Activated CD4-positive, alpha-beta T cell treated with anti-CD3 and anti-CD28 coated beads, Interleukin-2, amount 10 ng/mL, durations not matched to agents 24 days and 14 days (primary cell): Measurements from ENCODE around the gene ATG4B. TPM values are rescaled to one million over a fixed set of nuclear protein-coding genes. Genes with fewer than 3 reads are reported as not detected.

ENCODE experiments used
- DNase-seq: peaks from one replicate; pipeline ENCODE4 v3.0.0; 2022
- H3K27ac Mint-ChIP-seq: one replicate; pipeline ENCODE4 v1.8.0; 2022; ENCODE audit warnings: mild to moderate bottlenecking, mixed read lengths
- H3K27me3 Mint-ChIP-seq: one replicate; pipeline ENCODE4 v1.8.0; 2022; ENCODE audit warnings: mixed read lengths
- H3K36me3 Mint-ChIP-seq: one replicate; pipeline ENCODE4 v1.8.0; 2022; ENCODE audit warnings: low read depth, mild to moderate bottlenecking, mixed read lengths
- H3K4me1 Mint-ChIP-seq: one replicate; pipeline ENCODE4 v1.8.0; 2021; ENCODE audit warnings: mixed read lengths
- H3K4me3 Mint-ChIP-seq: one replicate; pipeline ENCODE4 v1.8.0; 2022; ENCODE audit warnings: mild to moderate bottlenecking, moderate library complexity, mixed read lengths
- H3K9me3 Mint-ChIP-seq: one replicate; pipeline ENCODE4 v1.8.0; 2021; ENCODE audit warnings: mixed read lengths
- intact Hi-C: fragments of 100-400 bp; cut with micrococcal nuclease; formaldehyde crosslinking; loops from one replicate; pipeline ENCODE4 v1.15.1; 2023
- total RNA-seq: library from RNA; stranded (reverse); gene quantifications from 2 replicates; pipeline ENCODE4 v1.2.3, GENCODE V29; 2022

ATG4B gene
- total RNA-seq, 1 donor from 2014 or later, result 109 TPM

DNA sequence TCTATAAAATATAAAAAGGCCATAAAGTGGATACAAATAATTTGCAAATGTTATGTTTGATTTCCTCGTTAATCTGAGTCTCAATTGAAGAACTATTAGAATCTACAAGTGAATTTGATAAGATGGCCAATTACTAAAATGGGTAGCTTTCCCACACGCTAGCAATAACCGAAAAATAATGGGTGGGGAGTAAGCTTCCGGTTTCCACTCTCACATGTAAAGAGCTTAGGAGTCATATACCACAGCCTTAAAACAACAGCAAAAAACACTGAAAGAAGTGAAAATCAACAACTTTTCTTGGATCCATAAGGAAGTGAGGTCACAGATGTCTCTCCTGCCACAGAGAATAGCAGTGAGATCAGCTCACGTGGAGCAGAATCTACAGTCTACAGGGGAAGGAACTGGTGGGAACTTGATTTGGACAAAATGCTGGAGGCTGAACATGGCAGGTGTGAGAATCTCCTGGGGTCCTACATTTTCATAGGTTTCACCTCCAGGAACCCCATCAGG lies 19.1 kb upstream of the ATG4B start:
- intact Hi-C loops, result loop anchor here (5.0 to 10.0 kb wide), 3 partner anchors 114 to 301 kb away; partner anchors contain the start of genes HDLBP, SEPTIN2 and STK25
- H3K27ac Mint-ChIP-seq, result peak overlapping the region; percentile 86
- no peaks in the 10 kb centered on the region for H3K27me3 Mint-ChIP-seq
- no peak for DNase-seq
- peaks cover 11% of the 10 kb centered on the region for H3K9me3 Mint-ChIP-seq
- H3K4me1 Mint-ChIP-seq, result peaks cover 36% of the 10 kb centered on the region
- H3K4me3 Mint-ChIP-seq, result peak overlapping the region; percentile 86
- peaks cover 35% of the 10 kb centered on the region for H3K36me3 Mint-ChIP-seq

DNA sequence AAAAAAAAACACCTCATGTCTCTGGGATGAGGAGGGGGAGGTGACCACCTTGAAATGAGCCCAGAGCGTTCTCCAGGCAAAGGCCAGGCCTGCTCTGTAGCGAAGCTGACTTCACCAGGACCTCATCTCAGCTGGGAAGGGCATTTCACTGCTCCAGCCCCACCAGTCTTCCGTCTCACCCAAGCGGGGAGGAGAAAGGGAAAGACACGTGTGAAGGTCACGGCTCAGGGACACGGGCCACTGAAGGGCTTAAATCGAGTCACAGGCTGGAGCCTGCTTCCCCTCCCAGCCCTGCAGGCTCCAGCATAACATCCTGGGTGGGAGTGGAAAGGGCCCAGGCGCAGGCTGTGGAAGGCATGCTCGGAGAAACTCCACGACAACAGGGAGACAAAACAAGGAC lies 18.7 kb upstream of the ATG4B start:
- Mint-ChIP-seq H3K36me3 (peaks cover 38% of the 10 kb centered on the region), H3K27ac (peak overlapping the region; percentile 89), H3K4me1 (peaks cover 36% of the 10 kb centered on the region), H3K4me3 (no peak overlapping the region), H3K27me3 (no peaks in the 10 kb centered on the region), H3K9me3 (peaks cover 11% of the 10 kb centered on the region)
- no peak for DNase-seq
- intact Hi-C loops, result loop anchor here (5.0 to 10.0 kb wide), 3 partner anchors 114 to 302 kb away; partner anchors contain the start of genes HDLBP, SEPTIN2 and STK25

DNA sequence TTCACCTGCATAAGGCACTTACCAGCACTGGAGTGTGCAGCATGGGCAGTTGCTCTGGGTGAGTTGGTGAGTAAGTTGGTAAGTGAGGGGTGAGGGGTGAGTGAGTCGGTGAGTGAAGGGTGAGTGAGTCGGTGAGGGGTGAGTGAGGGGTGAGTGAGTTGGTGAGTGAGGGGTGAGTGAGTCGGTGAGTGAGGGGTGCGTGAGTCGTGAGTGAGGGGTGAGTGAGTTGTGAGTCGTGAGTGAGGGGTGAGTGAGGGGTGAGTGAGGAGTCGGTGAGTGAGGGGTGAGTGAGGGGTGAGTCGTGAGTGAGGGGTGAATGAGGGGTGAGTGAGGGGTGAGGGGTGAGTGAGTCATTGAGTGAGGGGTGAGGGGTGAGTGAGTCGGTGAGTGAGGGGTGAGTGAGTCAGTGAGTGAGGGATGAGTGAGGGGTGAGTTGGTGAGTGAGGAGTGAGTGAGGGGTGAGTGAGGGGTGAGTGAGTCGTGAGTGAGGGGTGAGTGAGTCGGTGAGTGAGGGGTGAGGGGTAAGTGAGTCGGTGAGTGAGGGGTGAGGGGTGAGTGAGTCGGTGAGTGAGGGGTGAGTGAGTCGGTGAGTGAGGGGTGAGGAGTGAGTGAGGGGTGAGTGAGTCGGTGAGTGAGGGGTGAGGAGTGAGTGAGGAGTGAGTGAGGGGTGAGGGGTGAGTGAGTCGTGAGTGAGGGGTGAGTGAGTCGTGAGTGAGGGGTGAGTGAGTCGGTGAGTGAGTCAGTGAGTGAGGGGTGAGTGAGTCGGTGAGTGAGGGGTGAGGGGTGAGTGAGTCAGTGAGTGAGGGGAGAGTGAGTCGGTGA lies 17.7 kb upstream of the ATG4B start:
- DNase-seq, result no peak
- intact Hi-C loops, result loop anchor here (5.0 to 10.0 kb wide), 3 partner anchors 115 to 303 kb away; partner anchors contain the start of genes HDLBP, SEPTIN2 and STK25
- Mint-ChIP-seq H3K4me3 (peak overlapping the region; percentile 7), H3K27me3 (no peaks in the 10 kb centered on the region), H3K36me3 (peaks cover 40% of the 10 kb centered on the region), H3K4me1 (peaks cover 36% of the 10 kb centered on the region), H3K9me3 (peaks cover 11% of the 10 kb centered on the region), H3K27ac (peak overlapping the region; percentile 89)

DNA sequence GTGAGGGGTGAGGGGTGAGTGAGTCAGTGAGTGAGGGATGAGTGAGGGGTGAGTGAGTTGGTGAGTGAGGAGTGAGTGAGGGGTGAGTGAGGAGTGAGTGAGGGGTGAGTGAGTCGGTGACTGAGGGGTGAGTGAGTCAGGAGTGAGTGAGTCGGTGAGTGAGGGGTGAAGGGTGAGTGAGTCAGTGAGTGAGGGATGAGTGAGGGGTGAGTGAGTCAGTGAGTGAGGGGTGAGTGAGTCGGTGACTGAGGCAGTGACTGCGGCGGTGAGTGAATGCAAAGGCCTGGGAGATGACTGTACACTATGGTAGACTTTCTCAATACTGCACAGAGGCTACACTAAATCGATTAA lies 17.1 kb upstream of the ATG4B start:
- Mint-ChIP-seq H3K36me3 (peaks cover 40% of the 10 kb centered on the region), H3K4me1 (peaks cover 36% of the 10 kb centered on the region), H3K27me3 (no peaks in the 10 kb centered on the region), H3K27ac (peak overlapping the region; percentile 89), H3K9me3 (peaks cover 11% of the 10 kb centered on the region), H3K4me3 (no peak overlapping the region)
- peak; percentile 71 for DNase-seq
- intact Hi-C loops, result no loop called here

DNA sequence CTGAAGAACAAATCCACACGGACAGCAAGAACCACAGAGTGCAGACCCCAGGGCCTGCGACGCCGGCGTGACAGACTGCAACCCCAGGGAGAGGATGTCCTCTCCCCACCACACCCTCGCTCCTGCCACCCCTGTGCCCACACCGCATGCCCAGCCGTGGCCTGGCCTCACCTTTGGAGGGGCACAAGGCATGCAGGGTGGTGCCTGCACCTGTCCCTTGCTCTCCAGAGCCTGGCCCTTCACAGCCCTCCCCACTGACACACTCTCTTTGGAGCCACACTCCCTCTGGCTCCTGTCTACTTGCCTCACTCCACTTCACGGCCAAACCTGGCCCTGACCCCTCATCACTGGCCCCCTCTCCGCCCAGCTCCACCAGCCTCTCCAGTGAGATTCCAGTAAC lies 9.8 kb upstream of the ATG4B start:
- peaks cover 35% of the 10 kb centered on the region for H3K36me3 Mint-ChIP-seq
- H3K4me3 Mint-ChIP-seq, result no peak overlapping the region
- H3K27ac Mint-ChIP-seq, result peak overlapping the region; percentile 25
- H3K9me3 Mint-ChIP-seq, result no peaks in the 10 kb centered on the region
- no peak for DNase-seq
- peaks cover 12% of the 10 kb centered on the region for H3K4me1 Mint-ChIP-seq
- H3K27me3 Mint-ChIP-seq, result no peaks in the 10 kb centered on the region
- intact Hi-C loops, result no loop called here

DNA sequence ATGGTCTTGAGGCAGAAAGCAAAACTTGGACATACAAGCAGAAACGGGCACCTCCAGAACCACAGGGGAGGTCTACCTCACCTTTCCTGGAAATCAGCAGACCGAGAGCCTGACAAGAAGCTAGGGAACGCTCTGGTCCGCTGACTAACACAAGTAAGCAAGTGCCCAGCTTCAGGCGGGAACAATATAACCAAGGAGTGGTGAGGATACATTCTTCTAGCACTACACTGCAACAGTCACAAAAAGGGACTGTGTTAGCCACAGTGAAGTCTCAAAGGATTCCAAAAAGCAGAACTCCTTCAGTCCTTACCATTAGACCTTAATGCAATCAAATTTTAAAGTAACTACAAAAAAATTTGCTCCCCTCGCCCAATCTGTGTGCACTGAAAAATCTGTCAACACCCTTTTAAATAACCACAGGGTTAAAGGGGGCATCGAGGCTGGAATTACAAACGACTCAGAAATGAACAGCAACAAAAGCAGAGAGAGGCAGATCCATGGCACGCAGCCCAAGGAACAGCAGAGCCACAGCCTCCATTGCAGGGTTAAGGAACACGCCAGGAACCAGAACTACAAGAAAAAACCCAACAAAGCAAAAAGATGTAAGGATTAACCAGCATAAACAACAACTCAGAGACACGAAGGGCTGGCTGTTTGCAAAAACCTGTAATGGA lies 7.6 kb upstream of the ATG4B start:
- Mint-ChIP-seq H3K27ac (no peak overlapping the region), H3K27me3 (no peaks in the 10 kb centered on the region), H3K36me3 (peaks cover 42% of the 10 kb centered on the region), H3K4me3 (no peak overlapping the region), H3K9me3 (no peaks in the 10 kb centered on the region), H3K4me1 (peaks cover 15% of the 10 kb centered on the region)
- intact Hi-C loops, result no loop called here
- DNase-seq, result no peak

DNA sequence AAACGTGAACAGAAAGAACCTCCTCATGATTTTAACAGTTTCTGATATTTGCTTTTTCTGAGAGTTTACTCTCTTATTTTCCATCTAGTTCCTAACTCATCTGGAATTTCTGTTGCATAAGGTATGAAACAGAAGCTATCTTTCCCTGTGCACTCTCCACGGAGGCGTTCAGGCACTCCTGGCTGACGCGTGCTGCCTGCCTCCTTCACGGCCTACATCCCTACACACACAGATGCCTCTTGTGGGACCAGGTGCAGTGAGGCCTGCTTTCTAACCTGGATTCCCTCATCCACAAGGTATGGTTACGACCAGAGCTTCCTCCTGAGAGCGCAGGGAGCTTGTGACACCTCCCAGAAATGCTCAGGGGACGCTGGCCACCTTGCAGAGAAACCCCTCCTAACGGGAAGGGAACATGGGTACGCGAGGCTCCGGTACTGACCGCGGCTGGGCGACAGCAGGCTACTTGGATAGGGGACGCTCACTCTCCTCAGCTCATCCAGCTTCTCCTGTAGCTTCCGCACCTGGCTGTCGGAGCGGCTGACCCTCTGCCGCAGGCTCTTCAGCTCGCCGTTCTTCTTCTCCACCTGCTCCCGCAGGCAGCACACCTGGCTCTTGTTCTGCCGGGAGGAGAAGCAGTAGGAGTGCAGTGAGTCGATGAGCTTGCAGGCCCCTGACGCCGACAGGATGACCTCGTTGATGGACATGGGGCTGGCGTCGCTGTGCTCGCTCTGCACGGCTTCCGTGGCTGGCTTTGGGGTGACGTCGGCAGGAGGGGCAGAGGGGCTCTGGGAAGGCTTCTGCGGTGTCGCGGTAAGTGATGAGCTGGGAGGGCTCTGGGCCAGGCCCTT lies 4.8 kb upstream of the ATG4B start:
- no peak for DNase-seq
- Mint-ChIP-seq H3K4me1 (peaks cover 16% of the 10 kb centered on the region), H3K27me3 (no peaks in the 10 kb centered on the region), H3K4me3 (no peak overlapping the region), H3K36me3 (peaks cover 43% of the 10 kb centered on the region), H3K9me3 (no peaks in the 10 kb centered on the region), H3K27ac (no peak overlapping the region)
- intact Hi-C loops, result no loop called here

DNA sequence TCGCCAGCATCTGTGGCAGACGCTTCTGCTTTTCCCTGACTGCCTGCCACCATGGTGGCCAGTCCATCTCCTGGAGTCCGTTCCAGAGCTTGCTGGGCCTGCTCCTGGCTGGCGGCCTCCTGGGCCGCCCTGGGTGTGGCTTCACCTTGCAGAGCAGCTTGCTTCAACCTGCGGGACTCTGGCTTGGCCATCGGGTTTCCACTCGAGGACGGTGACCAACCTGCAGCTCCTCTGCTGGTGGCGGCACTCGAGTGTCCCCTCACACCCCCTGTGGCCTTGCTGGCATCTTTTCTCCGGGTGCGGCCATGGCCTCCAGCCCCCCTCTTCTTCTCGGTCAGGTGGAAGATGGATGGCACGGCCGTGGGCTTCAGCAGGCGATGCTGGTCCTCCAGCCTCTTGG lies 3.9 kb upstream of the ATG4B start:
- DNase-seq, result no peak
- intact Hi-C loops, result no loop called here
- H3K27me3 Mint-ChIP-seq, result no peaks in the 10 kb centered on the region
- H3K36me3 Mint-ChIP-seq, result peaks cover 38% of the 10 kb centered on the region
- no peak overlapping the region for H3K27ac Mint-ChIP-seq
- H3K9me3 Mint-ChIP-seq, result no peaks in the 10 kb centered on the region
- no peak overlapping the region for H3K4me3 Mint-ChIP-seq
- H3K4me1 Mint-ChIP-seq, result peaks cover 15% of the 10 kb centered on the region

DNA sequence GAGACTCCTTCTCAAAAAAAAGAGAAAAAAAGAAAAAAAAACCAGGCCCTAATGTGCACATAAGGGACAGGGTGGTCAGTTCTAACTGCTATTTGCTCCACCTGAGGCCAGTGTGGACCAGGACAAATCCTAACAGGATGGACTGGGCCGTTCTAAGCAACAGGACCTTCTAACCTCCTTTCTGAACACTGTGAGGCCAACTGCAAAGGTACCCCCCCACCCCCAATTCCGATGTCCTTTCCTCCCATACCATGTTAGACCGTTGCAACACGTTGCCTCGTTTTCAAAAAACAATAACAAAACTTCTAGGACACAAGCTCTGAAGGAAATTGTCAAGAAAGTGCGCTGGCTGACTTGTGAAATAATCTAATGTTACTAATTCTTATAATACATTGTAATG lies 1.7 kb upstream of the ATG4B start:
- H3K36me3 Mint-ChIP-seq, result peaks cover 49% of the 10 kb centered on the region
- DNase-seq, result no peak
- intact Hi-C loops, result loop anchor here (5.0 kb wide), 1 partner anchor 533 kb away; the partner anchor contains the start of gene MTERF4
- H3K4me3 Mint-ChIP-seq, result peak overlapping the region; percentile 77
- peak overlapping the region; percentile 78 for H3K27ac Mint-ChIP-seq
- peaks cover 3% of the 10 kb centered on the region for H3K9me3 Mint-ChIP-seq
- H3K27me3 Mint-ChIP-seq, result no peaks in the 10 kb centered on the region
- peaks cover 31% of the 10 kb centered on the region for H3K4me1 Mint-ChIP-seq

DNA sequence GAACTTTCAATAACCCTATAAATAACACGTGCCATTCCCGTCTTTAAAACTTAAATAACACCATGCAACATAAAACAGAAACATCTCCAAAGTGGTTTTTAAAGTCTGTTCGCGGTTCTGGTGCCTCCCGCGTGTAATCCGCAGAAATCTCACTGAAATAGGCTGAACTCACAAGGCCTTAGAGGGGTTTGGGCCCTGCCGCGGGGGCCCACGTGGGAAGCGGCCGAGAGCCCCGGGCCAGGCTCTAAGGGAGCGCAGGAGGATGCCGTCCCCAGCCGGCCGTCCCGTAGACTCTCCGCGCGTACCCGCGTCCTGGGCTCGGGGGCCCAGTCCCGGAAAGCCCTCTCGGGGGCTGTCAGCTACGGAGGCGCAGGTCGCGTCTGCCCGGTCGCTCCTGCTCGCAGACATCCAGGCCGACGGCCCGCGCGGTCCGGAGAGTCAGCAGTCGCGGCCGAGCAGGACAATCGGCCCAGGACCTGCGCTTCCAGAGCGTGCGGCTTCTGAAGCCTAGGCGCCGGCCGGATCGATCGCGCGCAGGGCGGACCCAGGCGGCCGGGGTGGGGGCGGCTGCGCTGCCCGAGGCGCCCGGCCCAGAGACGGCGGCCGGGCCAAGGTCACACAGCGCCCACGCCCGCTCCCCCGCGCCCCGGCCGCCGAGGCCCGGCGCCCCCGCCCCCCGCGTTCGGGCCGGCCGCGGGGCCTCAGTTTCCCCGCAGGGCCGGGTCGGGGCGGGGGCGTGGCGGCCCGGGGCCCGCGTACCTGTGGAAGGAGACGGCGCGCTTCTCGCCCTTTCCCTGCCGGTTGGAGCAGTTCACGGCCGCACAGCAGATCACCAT lies 1.1 kb upstream of the ATG4B start:
- H3K27ac Mint-ChIP-seq, result peak overlapping the region; percentile 78
- no peaks in the 10 kb centered on the region for H3K27me3 Mint-ChIP-seq
- peaks cover 50% of the 10 kb centered on the region for H3K36me3 Mint-ChIP-seq
- intact Hi-C loops, result loop anchor here (1.0 to 5.0 kb wide), 6 partner anchors 50 to 534 kb away; partner anchors contain the start of genes D2HGDH, DTYMK, HDLBP and MTERF4
- H3K4me1 Mint-ChIP-seq, result peaks cover 36% of the 10 kb centered on the region
- H3K9me3 Mint-ChIP-seq, result peaks cover 3% of the 10 kb centered on the region
- peak overlapping the region; percentile 77 for H3K4me3 Mint-ChIP-seq
- peak; percentile 81 for DNase-seq

DNA sequence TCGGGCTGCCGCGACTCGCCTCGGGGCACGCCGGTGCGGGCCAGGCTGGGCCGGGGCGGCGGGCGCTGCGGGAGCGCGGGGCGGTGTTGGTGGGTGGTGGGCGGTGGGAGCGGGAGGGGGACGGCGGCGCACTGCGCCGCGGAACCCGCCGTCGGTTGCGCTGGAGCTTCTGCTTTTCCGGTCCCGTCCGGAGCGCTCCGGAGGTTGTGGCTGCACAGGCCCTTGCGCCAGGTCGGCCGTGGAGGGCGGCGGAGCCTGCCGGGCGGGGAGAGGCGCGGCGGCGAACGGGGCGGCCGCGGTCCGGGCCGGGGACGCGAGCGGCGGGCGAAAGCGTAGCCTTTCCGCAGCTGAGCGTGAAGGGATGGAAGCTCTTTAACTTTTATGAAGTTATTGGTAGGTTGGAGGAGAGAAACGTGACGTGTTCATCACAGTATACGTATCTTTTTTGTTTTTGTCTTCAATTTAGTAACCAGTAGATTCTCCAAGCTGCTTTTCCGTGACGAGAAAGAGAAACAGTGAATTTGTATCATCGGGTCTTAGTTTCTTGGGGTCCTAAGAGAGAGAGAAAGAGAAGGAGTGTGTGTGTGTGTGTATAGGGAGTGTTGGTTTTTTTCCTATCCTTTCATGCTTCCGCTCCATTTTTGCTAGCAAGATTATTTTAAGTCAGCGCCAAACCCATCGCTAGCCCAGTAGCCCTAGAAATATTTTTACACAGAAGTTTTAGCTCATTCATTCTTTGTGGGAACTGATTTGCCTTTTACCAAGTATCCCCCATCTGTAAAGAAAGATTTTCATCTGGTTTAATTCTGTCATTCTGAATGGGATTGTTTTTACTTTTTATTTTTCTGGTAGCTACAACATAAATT lies 535 bp downstream of the ATG4B start:
- H3K36me3 Mint-ChIP-seq, result peaks cover 41% of the 10 kb centered on the region
- intact Hi-C loops, result loop anchor here (1.0 to 5.0 kb wide), 6 partner anchors 48 to 536 kb away; partner anchors contain the start of genes D2HGDH, DTYMK, HDLBP and MTERF4
- H3K27me3 Mint-ChIP-seq, result no peaks in the 10 kb centered on the region
- peaks cover 43% of the 10 kb centered on the region for H3K4me1 Mint-ChIP-seq
- peak overlapping the region; percentile 89 for H3K4me3 Mint-ChIP-seq
- H3K27ac Mint-ChIP-seq, result peak overlapping the region; percentile 93
- peaks cover 3% of the 10 kb centered on the region for H3K9me3 Mint-ChIP-seq
- peak; percentile 83 for DNase-seq

DNA sequence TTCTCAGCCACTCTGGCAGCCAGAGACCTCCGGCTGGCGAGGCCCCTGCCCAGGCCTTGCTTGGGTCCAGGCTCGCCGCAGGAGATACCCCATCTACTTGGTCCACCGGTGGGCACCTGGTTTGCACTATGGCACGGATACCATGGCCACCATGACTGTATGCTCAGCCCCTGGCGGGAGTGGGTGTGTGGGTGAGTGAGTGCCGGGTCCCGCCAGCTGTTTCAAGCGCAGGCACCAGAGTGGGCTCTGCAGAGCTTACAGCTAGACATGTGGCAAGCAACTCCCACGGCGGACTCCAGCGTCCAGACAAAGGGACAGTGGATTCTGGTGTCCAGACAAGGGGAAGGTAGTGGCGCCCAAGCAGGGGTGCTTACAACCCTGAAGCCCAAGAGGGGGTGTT lies 1.4 kb downstream of the ATG4B start:
- peaks cover 43% of the 10 kb centered on the region for H3K4me1 Mint-ChIP-seq
- H3K27ac Mint-ChIP-seq, result no peak overlapping the region
- DNase-seq, result no peak

More for the DNA sequence above, 1.4 kb downstream of the ATG4B start:
- Mint-ChIP-seq H3K9me3 (peaks cover 3% of the 10 kb centered on the region), H3K36me3 (peaks cover 37% of the 10 kb centered on the region), H3K4me3 (peak overlapping the region; percentile 89), H3K27me3 (no peaks in the 10 kb centered on the region)
- intact Hi-C loops, result loop anchor here (5.0 kb wide), 1 partner anchor 537 kb away; the partner anchor contains the start of gene MTERF4
